ENCODE measurements around the gene LSM6.

Gene LSM6

DNA sequence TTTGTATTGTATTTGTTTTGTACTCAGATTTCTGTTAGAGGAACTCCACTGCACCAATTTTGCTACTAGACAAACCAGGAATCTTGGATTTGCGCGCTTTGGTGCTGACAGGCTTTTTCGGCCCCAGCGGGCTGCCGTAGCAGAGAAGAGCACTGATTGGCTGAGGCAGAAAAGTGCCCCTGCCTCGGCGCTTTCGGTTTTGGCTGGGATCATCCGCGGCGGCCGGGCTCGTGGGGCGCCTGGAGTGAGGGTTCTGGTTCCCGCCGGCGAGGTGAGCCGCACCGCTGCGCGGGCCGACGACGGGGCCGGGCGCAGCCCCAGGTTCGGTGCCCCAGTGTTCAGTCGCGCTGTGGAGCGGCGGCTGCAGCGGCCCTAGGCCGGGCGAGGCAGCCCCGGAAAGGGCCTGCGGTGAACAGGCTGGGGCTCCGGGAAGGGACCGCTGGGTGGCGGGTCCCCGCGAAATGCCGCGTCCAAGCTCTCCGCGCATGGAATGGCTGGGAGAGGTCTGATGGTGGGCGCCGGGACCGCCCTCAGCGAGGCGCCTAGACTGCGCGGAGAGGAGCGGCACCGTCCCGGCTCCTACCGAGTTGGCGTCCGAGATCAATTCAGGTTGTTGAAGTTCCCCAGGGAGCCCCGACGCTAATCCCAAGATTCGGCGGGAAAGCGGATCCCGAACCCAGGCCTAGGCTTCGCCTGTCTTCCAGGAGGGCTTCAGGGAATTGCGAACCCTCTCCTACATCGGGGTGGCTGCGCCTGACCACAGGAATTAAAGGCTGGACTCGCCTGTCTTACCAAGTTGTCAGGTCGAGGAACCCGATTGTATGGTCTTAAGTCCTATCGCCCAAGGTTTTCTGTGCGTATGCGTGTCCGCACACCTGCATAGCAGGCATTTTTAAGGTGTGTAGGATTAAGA, at the start of gene LSM6:
Gene LSM6 (plus strand): TSS at position 178 of the 913 bp plus-strand sequence. CDS start 7,204 bp downstream, outside the sequence.
- peak within 1 kb of the TSS; percentile 79 for H3K27ac ChIP-seq
- peak; percentile 16 for DNase-seq (ENCODE audit: low read depth, low spot score)

DNA sequence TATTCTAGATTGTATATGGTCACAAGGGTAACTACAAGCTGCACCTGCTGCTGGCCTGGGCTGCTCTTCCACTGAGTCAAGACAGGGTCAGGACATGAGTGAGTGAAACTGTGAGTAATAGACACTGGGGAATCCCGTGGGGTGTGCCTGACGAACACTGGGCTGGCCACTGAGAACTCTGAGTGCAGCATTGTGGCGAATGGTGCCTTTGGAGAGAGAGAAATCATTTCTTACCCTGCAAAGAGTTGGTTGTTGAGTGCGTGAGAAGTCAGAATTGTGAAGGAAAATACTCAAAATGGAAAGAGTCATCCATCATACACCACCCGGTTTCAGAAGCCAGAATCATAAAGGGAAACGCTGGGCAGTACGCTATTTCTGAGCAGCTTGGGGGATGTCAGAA, 43.1 kb upstream of the LSM6 start:
- no peak overlapping the region for H3K27ac ChIP-seq
- peak; percentile 52 for DNase-seq (ENCODE audit: low read depth, low spot score)

DNA sequence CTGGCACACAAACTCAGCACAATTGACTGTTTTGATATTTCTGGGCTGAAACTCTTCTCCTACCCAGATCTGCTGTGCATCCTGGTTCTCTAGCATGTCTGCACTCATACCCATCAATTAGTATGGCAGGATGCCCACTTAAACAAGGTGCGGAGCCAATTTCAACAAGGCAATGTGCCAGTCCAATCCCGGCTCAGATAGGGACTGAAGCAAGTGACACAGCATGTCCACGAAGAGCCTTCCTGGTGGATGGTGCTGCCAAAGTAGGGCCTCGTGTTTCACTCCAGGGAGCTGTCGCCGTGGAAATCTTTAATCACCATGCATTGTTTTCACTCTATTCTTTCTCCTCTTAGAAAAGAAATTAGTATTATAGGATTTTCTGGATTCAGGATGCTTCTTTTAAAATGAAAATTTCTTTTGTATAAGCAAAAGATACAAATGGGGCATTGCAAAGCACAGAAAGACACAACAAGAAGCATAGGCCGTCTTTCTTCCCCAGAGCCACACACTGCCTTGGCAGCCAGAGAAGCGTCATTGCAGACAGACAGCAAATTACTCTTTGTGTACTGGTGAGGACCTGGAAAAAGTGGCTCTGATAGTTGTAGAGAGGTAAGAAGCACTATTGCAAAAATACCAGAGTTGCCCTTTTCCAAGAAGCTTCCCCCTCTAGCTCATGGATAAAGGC, 40.6 kb upstream of the LSM6 start:
- DNase-seq (ENCODE audit: low read depth, low spot score) = peak; percentile 51
- no peak overlapping the region for H3K27ac ChIP-seq

DNA sequence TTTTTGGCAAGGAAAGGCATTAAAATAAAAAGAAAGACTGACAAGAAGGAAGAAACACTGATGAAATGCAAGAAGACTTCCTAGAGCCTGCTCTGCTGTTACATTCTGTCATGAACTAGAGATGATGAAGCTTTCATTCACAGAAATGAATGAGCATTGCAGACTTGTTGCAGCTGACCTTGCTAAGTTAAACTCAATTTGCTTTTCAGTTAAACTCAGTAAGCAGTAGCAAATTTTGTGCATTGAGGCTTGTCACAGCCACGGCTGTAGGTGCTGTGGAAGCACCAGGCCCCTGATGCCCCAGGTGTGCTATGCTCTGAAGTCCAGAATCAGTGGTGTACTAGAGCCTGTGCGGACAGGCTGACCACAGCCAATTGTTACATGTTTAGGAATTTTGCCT, 39.6 kb upstream of the LSM6 start:
- DNase-seq (ENCODE audit: low read depth, low spot score) = no peak
- no peak overlapping the region for H3K27ac ChIP-seq

DNA sequence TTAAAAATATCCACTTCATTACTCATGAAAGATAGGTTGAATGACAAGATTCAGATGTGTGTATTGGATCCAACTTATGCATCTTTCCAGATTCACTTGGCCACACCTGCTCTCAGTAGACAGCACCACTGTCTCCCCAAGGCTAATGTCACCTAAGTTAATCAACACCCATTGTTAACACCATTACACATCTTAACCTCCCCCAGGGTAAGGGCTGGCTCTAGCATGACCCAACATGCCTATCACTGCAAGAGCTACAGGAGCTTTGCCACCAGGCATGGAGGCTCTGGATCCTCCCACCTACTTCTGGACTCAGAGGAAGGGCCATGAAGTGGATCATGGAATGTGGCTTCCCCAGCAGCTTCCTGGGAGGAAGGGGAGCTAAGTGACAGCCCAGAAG, 32.8 kb upstream of the LSM6 start:
- H3K27ac ChIP-seq = no peak overlapping the region
- peak; percentile 34 for DNase-seq (ENCODE audit: low read depth, low spot score)

DNA sequence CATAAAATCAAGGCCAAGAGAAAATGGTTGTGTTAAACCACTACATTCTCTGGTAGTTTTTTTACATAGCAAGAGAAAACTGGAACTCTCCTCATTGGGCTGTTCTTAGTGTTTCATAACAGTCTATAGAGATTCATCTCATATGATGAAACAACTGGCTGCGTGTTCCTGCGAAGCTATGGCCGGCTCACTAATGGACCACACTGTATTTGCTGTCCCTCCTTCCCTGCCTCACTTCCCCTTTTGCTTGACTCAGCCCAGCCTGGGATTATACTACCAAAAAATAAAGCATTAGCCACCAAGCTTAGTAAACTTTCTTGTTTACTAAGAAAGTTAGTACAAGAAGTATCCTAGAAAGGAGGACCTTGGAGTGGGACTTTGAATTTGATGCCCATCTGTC, 31.6 kb upstream of the LSM6 start:
- no peak overlapping the region for H3K27ac ChIP-seq
- DNase-seq (ENCODE audit: low read depth, low spot score) = no peak

DNA sequence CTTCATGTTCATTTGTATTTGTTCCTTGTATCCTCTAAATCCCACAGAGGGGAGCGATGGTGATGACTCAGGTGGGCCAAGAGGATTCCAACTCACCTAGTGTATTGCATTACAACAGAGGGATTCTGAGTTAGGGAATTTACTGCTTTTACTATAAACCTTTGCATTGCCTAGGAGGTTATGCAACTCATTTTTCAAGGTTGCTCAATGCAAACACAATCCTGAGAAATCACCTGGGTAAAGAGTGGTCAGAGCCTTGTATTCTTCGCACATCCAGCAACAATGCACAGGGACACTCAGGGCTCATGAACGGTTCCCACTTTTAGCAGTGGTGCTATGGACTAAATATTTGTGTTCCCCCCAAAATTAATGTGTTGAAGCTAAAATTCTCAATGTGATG, 28.6 kb upstream of the LSM6 start:
- no peak overlapping the region for H3K27ac ChIP-seq
- DNase-seq (ENCODE audit: low read depth, low spot score) = no peak

DNA sequence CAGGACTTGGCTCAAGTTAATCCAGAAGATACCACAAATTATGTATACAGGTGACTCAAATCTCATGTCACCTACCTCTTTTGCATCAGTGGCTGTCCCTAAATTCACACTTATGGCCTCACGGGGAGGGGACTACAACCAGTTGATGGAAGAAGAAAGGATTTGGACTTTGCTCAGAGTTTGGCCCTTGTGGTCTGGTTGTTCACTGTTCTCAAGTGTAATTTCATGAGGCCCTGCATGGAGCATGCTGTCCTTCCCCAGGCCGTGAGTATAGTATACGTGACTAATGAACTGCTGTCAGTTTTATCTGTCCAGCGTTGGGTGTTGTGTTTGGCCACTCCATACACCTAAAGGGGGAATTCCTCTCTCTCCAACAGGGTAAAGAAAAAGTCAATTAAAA, 27.5 kb upstream of the LSM6 start:
- no peak for DNase-seq (ENCODE audit: low read depth, low spot score)
- no peak overlapping the region for H3K27ac ChIP-seq

DNA sequence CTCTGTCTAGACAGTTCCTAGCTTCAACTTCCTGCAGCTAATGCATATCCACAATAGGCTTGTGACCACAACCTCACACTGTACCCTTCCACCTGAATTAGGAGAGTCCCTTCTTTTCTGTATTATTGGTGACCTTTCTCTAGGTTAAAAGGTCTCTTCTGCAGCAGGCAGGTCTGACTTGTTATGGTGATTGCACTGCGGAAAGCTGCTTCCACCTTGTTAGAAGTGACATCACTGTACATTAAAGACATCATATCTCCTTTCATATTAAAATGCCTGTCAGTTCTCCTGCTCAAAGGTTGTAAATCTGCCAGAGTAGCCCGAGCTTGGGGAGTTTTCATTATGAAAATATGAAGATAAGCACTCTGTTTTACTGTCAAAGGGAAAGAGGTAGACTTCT, 21.5 kb upstream of the LSM6 start:
- no peak overlapping the region for H3K27ac ChIP-seq
- no peak for DNase-seq (ENCODE audit: low read depth, low spot score)

DNA sequence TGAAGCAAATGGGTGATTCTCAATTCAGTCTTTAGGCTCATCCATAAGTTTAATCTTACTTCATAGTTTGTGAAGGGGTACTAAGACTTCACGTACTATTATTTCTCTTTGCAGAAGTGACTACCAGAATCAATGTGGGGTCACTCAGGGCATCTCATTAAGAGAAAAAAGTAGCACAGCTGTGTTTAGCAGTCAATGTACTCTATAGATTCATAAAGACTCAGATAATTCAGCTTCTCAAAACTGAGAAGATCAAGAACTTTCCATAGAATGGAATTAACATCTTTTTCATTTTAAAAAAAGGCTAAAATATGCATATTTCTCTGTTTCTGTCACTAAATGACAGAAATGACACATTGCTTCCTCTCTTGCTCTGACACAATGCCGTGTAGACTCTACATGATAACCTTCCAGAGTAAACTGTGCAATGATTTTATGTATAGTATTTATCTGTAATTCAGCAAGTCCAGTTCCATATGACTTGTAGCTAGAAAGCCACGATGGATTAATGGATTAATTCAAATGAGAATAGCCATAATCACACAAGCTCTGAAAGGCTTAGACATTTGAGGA, 20.3 kb upstream of the LSM6 start:
- no peak for DNase-seq (ENCODE audit: low read depth, low spot score)

DNA sequence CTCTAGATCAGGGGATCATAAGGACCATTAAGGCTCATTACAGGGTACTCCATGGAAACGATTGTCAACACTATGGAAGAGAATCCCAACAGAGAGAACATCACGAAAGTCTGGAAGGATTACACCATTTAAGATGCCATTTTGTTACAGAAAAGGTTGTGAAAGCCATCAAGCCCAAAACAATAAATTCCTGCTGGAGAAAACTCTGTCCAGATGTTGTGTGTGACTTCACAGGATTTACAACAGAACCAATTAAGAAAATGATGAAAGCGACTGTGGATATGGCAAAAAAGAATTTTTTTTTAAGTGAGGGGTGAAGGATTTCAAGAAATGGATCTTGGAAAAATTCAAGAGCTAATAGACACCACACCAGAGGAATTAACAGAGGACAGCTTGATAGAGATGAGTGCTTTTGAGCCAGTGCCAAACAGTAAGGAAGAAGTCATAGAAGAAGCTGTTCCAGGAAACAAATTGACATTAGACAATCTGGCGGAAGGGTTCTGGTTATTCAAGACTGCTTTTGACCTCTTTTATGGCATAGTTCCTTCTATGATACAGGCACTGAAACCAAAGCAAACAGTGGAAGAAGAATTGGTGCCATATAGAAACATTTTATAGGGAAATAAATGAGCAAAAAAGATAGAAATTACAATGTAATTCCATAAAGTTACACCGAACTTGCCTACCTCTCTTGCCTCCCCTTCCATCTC, 17.3 kb upstream of the LSM6 start:
- no peak for DNase-seq (ENCODE audit: low read depth, low spot score)
- H3K27ac ChIP-seq = no peak overlapping the region

More for the DNA sequence above, 20.3 kb upstream of the LSM6 start:
- H3K27ac ChIP-seq = no peak overlapping the region

DNA sequence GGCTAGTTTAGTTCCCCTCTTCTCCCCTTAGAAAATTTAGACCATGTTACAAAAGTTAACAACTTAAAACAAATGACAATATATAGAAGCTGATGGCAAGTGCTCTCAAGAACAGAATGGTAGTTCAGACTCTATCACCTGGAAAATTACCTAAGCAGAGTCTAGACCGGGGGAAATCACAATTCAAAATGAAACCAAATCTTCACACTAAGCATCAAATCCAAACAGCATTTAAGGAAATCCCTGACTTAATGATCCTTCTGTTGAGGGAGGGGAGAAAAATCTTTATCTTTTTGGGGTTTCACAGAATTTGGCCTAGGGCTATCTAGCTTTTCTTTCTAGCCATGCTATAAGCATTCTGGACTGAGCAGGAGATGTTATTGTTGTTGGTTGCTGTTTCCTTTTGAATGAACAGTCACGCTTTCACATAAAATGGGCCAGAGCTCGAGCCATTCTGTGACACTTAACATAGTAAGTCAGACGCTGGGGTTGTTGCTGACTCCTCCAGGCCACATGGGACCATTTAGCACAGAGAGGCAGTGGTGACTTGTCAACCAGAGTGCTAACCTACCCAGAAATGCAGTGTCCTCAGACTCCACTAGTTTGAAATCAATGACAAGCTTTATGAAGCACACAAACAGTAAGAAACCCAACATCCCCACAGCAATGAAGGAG, 16.0 kb upstream of the LSM6 start:
- DNase-seq (ENCODE audit: low read depth, low spot score) = no peak
- H3K27ac ChIP-seq = no peak overlapping the region

DNA sequence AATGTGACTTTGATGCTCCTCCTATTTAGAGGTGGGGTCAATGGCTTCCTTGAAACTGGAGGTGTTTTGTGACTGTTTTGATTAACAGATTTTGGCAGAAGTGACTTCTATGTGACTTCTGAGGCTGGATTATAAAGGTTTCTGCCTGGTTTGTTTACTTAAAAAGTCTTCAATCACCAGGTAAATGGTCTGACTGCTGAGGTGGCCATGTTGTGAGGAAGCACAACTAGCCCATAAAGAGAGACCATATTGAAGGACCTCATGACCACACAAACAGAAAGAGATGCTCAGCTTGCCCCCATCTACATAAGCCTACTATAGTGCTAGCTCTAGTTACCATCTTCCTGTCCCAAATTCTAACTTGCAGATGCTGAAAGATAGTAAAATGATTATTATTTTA, 14.3 kb upstream of the LSM6 start:
- no peak overlapping the region for H3K27ac ChIP-seq
- DNase-seq (ENCODE audit: low read depth, low spot score) = no peak

DNA sequence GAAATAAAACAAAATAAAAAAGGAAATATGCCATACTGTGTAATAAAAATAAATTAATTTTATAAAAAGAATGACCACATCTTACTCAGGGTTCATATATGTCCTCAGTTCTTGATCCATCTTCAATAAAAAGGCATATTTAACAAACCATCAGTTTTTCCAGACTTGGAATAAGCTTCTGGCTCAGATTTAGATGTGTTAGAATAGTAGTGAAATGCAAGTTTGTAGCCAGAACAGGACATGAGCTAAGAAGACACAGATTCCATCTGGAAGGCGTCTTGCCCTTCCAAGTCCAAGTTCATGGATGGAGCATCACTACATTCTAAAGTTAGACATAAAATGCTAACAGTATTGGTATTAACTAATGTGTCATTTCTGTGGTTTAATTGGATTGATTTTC, 10.3 kb upstream of the LSM6 start:
- no peak for DNase-seq (ENCODE audit: low read depth, low spot score)
- H3K27ac ChIP-seq = peak overlapping the region; percentile 29

DNA sequence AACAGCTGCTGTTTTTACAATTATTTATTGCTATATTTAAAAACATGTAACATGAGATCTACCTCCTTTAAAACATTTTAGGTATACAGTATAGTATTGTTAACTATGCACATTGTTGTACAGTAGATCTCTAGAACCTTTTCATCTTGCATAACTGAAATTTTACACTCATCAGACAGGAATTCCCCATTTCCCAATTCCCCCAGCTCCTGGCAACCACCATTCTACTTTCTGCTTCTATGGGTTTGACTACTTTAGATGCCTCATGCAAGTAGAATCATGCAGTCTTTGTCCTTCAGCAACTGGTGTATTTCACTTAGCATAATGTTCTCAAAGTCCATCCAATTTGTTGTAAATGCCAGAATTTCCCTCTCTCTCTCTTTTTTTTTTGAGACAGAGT, 9.7 kb upstream of the LSM6 start:
- peak; percentile 48 for DNase-seq (ENCODE audit: low read depth, low spot score)
- H3K27ac ChIP-seq = peak overlapping the region; percentile 29

DNA sequence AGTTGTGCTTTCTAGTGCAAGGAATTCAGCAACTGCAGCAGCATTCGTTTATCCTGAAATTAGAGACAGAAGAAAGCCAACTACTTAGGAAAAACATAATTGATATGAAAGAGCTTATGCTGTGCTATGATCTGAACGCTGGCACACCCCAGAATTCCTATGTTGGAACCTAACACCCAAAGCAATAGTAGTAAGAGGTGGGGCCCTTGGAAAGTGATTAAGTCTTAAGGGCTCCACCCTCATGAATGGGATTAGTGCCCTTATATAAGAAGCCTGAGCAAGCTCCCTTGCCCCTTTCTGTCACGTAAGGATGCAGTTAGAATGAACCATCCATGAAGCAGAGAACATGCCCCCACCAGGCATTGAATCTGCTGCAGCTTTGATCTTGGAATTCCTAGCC, 5.4 kb upstream of the LSM6 start:
- H3K27ac ChIP-seq = no peak overlapping the region
- no peak for DNase-seq (ENCODE audit: low read depth, low spot score)

DNA sequence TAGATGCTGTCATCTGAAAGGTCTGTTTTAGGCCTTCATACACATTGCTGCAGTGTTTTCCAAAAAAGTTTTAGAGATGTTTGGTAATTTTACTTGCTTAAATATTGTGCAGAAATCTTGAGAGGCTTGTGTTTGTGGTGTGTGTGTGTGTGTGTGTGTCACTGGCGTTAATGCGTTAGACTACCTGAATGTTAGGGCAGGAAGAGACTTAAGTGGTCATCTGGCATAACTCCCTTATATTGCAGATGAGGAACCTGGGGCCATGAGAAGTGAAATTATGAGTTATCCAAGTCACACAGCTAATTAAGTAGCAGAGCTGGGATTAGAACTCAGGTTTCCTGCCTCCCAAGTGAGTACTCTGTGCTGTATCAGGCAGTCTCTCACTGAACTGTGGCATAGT, 1.4 kb downstream of the LSM6 start:
- H3K27ac ChIP-seq = no peak overlapping the region
- no peak for DNase-seq (ENCODE audit: low read depth, low spot score)

DNA sequence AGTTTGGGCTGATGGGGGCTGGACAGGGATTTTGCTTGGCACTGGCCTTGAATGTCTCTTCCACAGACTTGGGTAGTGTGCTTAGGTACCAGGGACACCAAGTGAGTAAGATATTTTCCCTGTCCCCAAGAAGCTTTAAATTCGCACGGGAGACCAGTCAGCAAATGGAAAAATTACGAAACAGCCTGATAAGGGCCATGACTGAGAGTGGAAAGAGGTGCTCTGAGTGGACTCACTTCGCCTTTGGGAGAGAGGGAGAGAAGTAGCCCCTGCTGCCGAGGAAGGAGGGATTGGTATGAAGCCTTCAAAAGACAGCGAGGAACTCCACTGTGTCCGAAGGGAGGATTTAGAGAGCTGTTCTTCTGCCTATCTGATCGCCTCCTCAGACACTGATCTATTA, 2.6 kb downstream of the LSM6 start:
- H3K27ac ChIP-seq = no peak overlapping the region
- DNase-seq (ENCODE audit: low read depth, low spot score) = no peak

DNA sequence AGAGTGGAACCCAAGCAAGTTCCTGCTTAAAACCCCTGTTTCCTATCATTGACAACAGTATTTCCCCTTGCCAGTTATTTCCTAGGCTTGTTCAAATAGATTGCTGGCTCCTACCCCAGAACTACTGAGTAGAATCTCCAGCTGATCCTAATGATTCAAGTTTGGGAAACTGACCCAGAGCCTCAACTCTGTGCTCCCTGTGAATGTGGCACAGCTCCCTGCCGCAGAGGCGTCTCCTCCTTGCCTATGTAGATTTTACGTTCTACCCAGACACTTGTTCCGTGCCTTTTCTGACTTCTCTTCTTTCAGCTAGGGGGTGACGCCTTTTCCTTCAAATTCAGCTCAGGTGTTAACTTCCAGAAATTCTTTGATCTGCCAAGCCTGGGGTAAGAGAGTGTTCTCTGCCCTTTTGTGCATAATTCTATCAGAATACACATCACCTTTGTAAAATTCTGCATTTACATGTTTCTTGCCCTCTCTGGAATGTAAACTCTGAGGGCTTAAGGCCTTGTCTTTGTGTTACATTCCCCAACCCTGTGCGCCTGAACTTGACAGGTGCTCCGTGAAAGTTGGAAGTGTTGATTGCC, 4.4 kb downstream of the LSM6 start:
- DNase-seq (ENCODE audit: low read depth, low spot score) = no peak
- no peak overlapping the region for H3K27ac ChIP-seq

DNA sequence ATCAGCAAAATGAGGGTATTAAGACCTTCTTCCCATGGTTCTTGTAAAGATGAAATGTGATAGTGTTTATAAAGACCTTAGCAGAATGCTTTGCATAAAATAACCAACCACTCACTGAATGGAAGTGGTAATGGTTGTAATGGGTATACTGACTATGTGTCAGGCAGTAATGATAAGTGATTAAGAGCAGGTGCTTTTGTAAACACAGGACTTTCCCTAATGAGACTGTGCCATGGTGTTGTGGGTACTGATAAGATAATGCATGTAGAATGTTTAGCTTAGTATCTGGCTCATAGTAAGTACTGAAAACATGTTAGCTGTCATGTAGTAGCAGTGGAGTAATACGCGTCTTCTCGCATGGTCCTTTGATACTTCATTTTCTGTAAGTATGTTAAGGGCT, 6.9 kb downstream of the LSM6 start:
- no peak overlapping the region for H3K27ac ChIP-seq
- DNase-seq (ENCODE audit: low read depth, low spot score) = no peak

Data from epithelial cell of prostate (primary cell).